Astrocyte (in vitro differentiated cells and primary cell): Measurements from ENCODE around the gene SELENOO.
"Not testable (repeated sequence)": the region's sequence is repeated elsewhere in the genome, so short reads cannot be mapped to it uniquely, and the experiment has no call there.

ENCODE experiments used
- EZH2 ChIP-seq: IDR thresholded peaks from 2 replicates; pipeline ENCODE4 v1.6.1; 2012; ENCODE audit warnings: mild to moderate bottlenecking, low read length, inconsistent platforms; ENCODE audit not compliant: insufficient read depth
- TF ChIP-seq, protein P1 (sequence below): IDR thresholded peaks from 2 replicates; pipeline ENCODE4 v1.5.1; 2011; ENCODE audit warnings: low read depth, mild to moderate bottlenecking, inconsistent platforms, low read length, moderate library complexity; ENCODE audit not compliant: insufficient read depth

DNA sequence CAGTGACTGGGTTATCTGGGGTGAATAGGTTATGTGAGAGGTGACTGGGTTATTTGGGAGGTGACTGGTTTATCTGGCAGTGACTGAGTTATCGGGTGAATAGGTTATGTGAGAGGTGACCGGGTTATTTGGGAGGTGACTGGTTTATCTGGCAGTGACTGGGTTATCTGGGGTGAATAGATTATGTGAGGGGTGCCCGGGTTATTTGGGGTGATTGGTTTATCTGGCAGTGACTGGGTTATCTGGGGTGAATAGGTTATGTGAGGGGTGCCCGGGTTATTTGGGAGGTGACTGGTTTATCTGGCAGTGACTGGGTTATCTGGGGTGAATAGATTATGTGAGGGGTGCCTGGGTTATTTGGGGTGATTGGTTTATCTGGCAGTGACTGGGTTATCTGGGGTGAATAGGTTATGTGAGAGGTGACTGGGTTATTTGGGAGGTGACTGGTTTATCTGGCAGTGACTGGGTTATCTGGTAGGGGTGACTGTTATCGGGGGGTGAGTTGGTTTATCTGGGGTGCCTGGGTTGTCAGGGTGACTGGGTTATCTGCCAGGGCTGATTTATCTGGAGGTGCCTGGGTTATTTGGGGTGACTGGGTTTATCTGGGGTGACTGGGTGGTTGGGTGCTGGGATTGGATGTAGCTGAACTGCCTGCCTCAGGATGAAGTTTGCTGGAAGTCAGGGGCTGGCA lies 32.2 kb upstream of the SELENOO start:
- not testable (repeated sequence) for TF ChIP-seq EZH2
- TF ChIP-seq, protein P1, sequence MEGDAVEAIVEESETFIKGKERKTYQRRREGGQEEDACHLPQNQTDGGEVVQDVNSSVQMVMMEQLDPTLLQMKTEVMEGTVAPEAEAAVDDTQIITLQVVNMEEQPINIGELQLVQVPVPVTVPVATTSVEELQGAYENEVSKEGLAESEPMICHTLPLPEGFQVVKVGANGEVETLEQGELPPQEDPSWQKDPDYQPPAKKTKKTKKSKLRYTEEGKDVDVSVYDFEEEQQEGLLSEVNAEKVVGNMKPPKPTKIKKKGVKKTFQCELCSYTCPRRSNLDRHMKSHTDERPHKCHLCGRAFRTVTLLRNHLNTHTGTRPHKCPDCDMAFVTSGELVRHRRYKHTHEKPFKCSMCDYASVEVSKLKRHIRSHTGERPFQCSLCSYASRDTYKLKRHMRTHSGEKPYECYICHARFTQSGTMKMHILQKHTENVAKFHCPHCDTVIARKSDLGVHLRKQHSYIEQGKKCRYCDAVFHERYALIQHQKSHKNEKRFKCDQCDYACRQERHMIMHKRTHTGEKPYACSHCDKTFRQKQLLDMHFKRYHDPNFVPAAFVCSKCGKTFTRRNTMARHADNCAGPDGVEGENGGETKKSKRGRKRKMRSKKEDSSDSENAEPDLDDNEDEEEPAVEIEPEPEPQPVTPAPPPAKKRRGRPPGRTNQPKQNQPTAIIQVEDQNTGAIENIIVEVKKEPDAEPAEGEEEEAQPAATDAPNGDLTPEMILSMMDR: not testable (repeated sequence)
